GM13976 (cell line): ENCODE data around the gene CDCA4.

ENCODE experiments used
- DNase-seq: peaks from one replicate; pipeline ENCODE4 v3.0.0; 2012; ENCODE audit warnings: low spot score
- in situ Hi-C: fragments of 300-500 bp; cut with MboI; formaldehyde crosslinking; loops from one replicate; pipeline ENCODE4 v1.12.0; 2022; ENCODE audit warnings: low sequenced_read_pairs, mixed read lengths, inconsistent platforms; ENCODE audit not compliant: unreplicated experiment
- TF ChIP-seq, protein P1 (sequence below): IDR thresholded peaks from 2 replicates; pipeline ENCODE4 v1.5.1; 2012; ENCODE audit warnings: borderline replicate concordance, mild to moderate bottlenecking; ENCODE audit not compliant: insufficient read depth; ENCODE audit errors: extremely low read depth, missing control alignments, control extremely low read depth

The CDCA4 gene

GRCh38 chr14:105005929-105006830 is 14.7 kb downstream of the CDCA4 start:
- TF ChIP-seq, protein P1, sequence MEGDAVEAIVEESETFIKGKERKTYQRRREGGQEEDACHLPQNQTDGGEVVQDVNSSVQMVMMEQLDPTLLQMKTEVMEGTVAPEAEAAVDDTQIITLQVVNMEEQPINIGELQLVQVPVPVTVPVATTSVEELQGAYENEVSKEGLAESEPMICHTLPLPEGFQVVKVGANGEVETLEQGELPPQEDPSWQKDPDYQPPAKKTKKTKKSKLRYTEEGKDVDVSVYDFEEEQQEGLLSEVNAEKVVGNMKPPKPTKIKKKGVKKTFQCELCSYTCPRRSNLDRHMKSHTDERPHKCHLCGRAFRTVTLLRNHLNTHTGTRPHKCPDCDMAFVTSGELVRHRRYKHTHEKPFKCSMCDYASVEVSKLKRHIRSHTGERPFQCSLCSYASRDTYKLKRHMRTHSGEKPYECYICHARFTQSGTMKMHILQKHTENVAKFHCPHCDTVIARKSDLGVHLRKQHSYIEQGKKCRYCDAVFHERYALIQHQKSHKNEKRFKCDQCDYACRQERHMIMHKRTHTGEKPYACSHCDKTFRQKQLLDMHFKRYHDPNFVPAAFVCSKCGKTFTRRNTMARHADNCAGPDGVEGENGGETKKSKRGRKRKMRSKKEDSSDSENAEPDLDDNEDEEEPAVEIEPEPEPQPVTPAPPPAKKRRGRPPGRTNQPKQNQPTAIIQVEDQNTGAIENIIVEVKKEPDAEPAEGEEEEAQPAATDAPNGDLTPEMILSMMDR, result no peak
- DNase-seq, result no peak
- in situ Hi-C loops, result no loop called here

- TF ChIP-seq, protein P1, result no peak
- in situ Hi-C loops, result no loop called here
- no peak for DNase-seq
Observed at GRCh38 chr14:105005329-105005928, 15.5 kb downstream of the CDCA4 start.

DNA sequence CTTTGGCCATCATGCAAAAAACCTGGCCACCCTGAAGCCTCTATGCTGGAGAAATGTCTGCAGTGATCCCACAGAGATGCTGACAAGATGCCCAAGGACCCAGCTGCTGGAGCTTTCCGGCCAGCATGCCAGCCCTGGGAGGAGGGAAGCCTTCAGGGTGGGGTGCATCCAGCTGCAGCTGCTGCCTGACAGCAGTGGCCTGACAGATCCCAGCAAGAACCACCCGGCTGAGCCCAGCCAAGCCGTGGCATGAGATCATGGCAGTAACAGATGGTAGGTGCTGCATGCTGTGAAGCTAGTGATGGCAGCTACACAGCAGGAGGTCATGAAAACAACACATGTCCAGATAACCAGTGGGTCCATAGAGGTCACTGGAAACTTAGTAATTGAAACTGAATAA is 21.5 kb downstream of the CDCA4 start:
- in situ Hi-C loops, result no loop called here
- DNase-seq, result no peak
- TF ChIP-seq, protein P1, result no peak

DNA sequence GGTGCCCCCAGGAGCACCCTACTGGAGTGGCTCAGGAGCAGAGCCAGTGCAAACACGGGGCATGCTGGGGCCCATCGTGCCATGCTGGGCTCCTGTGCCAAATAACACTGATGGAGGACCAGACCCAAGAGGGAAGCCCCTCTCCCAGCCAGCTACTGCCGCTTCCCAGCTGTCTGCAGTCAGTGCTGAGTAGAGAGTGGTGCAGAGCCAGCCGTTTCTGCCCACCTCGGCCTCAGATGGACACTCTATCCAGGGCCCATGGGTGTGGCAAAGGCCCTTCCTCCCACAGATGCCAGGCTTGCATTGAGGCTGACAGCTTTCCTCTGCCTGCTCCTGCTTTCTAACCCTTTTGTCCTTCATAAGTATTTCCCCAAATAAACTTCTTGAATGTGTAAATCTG is 22.1 kb downstream of the CDCA4 start:
- no peak for DNase-seq
- in situ Hi-C loops, result no loop called here
- TF ChIP-seq, protein P1, result no peak

- in situ Hi-C loops, result no loop called here
- no peak for DNase-seq
- TF ChIP-seq, protein P1, result no peak
Observed at GRCh38 chr14:104996483-104996882, 24.4 kb downstream of the CDCA4 start.

- in situ Hi-C loops, result no loop called here
Observed at GRCh38 chr14:104996032-104996431, 24.9 kb downstream of the CDCA4 start.

More at GRCh38 chr14:104996032-104996431, 24.9 kb downstream of the CDCA4 start:
- TF ChIP-seq, protein P1, result no peak
- DNase-seq, result no peak
